Measurements from ENCODE around the gene PLCH1.

PLCH1 gene

DNA sequence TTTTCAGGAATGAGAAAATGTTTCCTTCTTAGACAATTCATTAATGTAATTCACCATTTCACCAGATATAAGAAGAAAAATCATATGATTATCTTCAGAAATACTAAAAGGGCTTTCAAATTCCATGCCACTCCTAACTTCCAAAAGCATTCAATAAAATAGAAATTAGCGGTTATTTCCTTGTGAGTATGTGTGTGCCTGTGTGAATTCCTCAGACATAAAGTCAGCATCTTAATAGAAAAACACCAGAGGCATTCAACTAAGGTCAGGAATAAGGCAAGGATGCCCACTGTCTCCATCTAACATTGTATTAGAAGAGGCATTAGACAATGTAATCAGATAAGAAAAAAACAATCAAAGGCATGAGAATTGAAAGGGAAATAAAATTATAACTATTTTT, 88.4 kb downstream of the PLCH1 start:
- DNase-seq (ENCODE audit: extremely low spot score): no peak
- ChIA-PET POLR2A (no interaction called here), CTCF (interaction anchor here (0.6 kb wide), 1 partner anchor 292 kb away, joined by 3 read pairs; no protein-coding TSS in a partner anchor)
- no peak for TF ChIP-seq L3MBTL2 (conservative IDR thresholded peaks at IDR 0.05)
- TF ChIP-seq FOXK2 (IDR thresholded peaks at IDR 0.05): no peak
- TF ChIP-seq FOXM1 (IDR thresholded peaks at IDR 0.05; ENCODE audit: borderline replicate concordance): no peak
- no peak for TF ChIP-seq TARDBP (IDR thresholded peaks at IDR 0.05)
- TF ChIP-seq SUZ12 (IDR thresholded peaks at IDR 0.05): no peak
- TF ChIP-seq ZNF384 (IDR thresholded peaks at IDR 0.05): no peak
- TF ChIP-seq HDGF (IDR thresholded peaks at IDR 0.05; ENCODE audit: borderline replicate concordance): no peak
- no peak for TF ChIP-seq LEF1 (IDR thresholded peaks at IDR 0.05; ENCODE audit: borderline replicate concordance)
- TF ChIP-seq FOXA1 (IDR thresholded peaks at IDR 0.05): no peak
- TF ChIP-seq, protein P1, sequence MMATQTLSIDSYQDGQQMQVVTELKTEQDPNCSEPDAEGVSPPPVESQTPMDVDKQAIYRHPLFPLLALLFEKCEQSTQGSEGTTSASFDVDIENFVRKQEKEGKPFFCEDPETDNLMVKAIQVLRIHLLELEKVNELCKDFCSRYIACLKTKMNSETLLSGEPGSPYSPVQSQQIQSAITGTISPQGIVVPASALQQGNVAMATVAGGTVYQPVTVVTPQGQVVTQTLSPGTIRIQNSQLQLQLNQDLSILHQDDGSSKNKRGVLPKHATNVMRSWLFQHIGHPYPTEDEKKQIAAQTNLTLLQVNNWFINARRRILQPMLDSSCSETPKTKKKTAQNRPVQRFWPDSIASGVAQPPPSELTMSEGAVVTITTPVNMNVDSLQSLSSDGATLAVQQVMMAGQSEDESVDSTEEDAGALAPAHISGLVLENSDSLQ (IDR thresholded peaks at IDR 0.05): no peak
- no peak for TF ChIP-seq SP1 (IDR thresholded peaks at IDR 0.05)
- no peak for TF ChIP-seq NFRKB (IDR thresholded peaks at IDR 0.05)
- no peak for TF ChIP-seq ELF4 (IDR thresholded peaks at IDR 0.05)

DNA sequence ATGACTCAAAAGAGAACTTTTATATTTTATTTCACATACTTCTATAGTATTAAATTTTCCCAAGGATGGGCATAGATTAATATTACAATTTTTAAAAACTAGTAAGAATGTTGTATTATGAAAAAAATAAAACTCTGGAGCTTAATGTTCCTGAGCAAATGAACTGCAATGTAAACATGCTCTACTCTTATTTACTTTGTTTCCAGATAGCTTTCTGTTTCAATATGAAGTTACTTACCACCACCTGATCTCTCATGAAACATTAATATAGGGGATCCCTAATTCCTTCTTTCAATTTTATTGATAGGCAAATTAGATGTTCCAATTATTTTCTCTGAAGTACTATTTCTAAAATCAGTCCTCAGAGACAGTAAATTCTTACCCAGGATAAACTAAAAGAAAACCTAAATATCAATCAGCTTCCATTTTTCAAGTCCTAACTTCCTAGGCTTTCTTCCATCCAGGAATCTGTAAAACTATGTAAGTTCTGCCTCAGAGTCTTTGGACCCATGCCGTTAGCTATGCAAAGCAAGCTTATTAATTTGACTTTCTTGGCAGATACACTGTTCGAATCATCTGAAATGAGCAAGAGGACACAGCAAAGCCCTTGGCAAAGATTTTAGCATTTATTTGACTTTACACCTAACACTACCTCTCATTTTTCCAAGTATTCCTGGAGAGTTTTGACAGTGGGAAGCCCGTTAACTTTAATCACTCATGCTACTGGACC, 93.2 kb downstream of the PLCH1 start:
- TF ChIP-seq ELF4 (IDR thresholded peaks at IDR 0.05): no peak
- no peak for TF ChIP-seq ARNT (IDR thresholded peaks at IDR 0.05)
- TF ChIP-seq ZNF384 (IDR thresholded peaks at IDR 0.05): no peak
- TF ChIP-seq LEF1 (IDR thresholded peaks at IDR 0.05; ENCODE audit: borderline replicate concordance): no peak
- TF ChIP-seq SUZ12 (IDR thresholded peaks at IDR 0.05): no peak
- TF ChIP-seq, protein P1 (IDR thresholded peaks at IDR 0.05): no peak
- no peak for TF ChIP-seq HDGF (IDR thresholded peaks at IDR 0.05; ENCODE audit: borderline replicate concordance)
- TF ChIP-seq TARDBP (IDR thresholded peaks at IDR 0.05): no peak
- no peak for TF ChIP-seq CTBP1 (IDR thresholded peaks at IDR 0.05; ENCODE audit: borderline replicate concordance)
- no peak for TF ChIP-seq L3MBTL2 (conservative IDR thresholded peaks at IDR 0.05)
- TF ChIP-seq FOXA1 (IDR thresholded peaks at IDR 0.05): no peak
- no peak for TF ChIP-seq FOXK2 (IDR thresholded peaks at IDR 0.05)
- TF ChIP-seq FOXM1 (IDR thresholded peaks at IDR 0.05; ENCODE audit: borderline replicate concordance): no peak
- no peak for TF ChIP-seq SP1 (IDR thresholded peaks at IDR 0.05)
- no peak for TF ChIP-seq BHLHE40 (IDR thresholded peaks at IDR 0.05; ENCODE audit: borderline replicate concordance)
- ChIA-PET POLR2A (no interaction called here), CTCF (interaction anchor here (0.6 kb wide), 1 partner anchor 1495 kb away, joined by 3 read pairs; no protein-coding TSS in a partner anchor)
- DNase-seq (ENCODE audit: extremely low spot score): no peak

DNA sequence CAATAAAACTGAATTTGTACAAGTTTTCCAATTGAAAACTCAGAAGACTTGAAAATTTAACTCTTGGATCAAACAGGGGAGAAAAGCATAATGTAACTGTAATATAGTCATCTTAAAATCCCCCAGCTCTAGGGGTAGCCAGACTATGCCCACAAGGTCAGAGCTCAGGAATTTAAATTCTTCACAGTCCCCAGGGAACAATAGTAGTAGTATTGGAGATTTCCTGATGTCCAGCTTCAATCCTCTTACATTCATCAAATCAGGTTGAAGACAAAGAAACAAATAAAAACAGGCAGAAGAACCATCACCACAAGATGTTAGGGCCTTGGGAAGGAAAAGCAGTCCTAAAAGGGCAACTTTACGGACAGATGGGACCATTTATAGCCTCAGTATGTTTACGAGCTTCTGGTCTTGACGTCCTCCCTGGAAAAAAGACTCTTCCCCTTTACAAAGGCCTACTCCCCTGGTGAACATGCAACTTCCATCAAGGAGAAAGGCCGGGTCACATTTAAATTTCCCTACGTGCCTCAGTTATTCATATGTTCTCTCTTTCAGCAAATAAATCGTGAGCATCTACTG, 96.8 kb downstream of the PLCH1 start:
- POLR2A ChIA-PET: no interaction called here
- TF ChIP-seq ZNF384 (IDR thresholded peaks at IDR 0.05) (no peak), SP1 (IDR thresholded peaks at IDR 0.05) (no peak), NFRKB (IDR thresholded peaks at IDR 0.05) (no peak), FOXK2 (IDR thresholded peaks at IDR 0.05) (no peak)
- CTCF ChIA-PET: no interaction called here
- DNase-seq (ENCODE audit: extremely low spot score): no peak

DNA sequence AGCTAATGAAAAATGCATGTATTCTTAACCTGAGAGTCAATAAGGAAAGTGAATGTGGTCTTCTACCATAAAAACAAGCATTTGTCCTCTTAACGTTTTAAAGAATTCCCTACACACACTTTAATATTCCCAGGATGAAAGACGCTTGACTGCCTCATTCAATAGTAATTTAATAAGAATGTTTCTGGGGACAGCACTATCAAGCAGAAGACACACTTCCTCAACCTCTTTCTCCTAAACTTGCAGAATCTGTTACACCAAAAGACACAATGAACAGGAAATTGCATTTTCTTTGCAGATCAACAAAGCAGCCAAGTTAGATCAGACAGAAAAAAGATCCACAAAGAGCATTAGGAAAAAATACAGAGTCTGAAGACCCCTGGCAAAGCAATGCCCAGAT, 97.7 kb downstream of the PLCH1 start:
- CTCF ChIA-PET: no interaction called here
- no peak for DNase-seq (ENCODE audit: extremely low spot score)
- POLR2A ChIA-PET: no interaction called here

DNA sequence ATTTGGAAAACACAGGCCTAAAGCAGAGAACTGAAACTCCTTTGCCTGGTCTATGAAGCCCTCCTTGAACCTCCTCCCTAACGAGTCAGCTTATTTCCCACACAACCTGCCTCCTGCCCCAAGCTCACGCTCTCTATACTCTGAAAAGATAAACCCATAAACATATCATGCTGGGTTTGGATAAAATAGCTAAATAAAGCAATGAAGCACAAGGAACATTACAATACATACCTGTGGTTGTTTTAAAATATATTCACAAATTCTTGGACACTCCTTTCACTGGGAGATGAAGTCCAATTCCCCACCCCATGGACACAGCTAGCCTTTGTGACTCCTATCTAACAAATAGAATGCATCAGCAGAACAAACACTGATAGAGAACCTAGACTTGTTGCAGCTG, 98.2 kb downstream of the PLCH1 start:
- CTCF ChIA-PET: no interaction called here
- no peak for DNase-seq (ENCODE audit: extremely low spot score)
- TF ChIP-seq TARDBP (IDR thresholded peaks at IDR 0.05) (no peak), HDGF (IDR thresholded peaks at IDR 0.05; ENCODE audit: borderline replicate concordance) (no peak), SP1 (IDR thresholded peaks at IDR 0.05) (no peak), FOXK2 (IDR thresholded peaks at IDR 0.05) (no peak), FOXA1 (IDR thresholded peaks at IDR 0.05) (no peak), ELF4 (IDR thresholded peaks at IDR 0.05) (no peak), FOXM1 (IDR thresholded peaks at IDR 0.05; ENCODE audit: borderline replicate concordance) (no peak), SUZ12 (IDR thresholded peaks at IDR 0.05) (no peak), ARNT (IDR thresholded peaks at IDR 0.05) (no peak), ZNF384 (IDR thresholded peaks at IDR 0.05) (no peak), L3MBTL2 (conservative IDR thresholded peaks at IDR 0.05) (no peak), CTBP1 (IDR thresholded peaks at IDR 0.05; ENCODE audit: borderline replicate concordance) (no peak), BHLHE40 (IDR thresholded peaks at IDR 0.05; ENCODE audit: borderline replicate concordance) (no peak), NFRKB (IDR thresholded peaks at IDR 0.05) (no peak)
- TF ChIP-seq, protein P1 (IDR thresholded peaks at IDR 0.05): no peak
- POLR2A ChIA-PET: no interaction called here

More for the DNA sequence above, 97.7 kb downstream of the PLCH1 start:
- TF ChIP-seq SUZ12 (IDR thresholded peaks at IDR 0.05) (no peak), FOXK2 (IDR thresholded peaks at IDR 0.05) (no peak), BHLHE40 (IDR thresholded peaks at IDR 0.05; ENCODE audit: borderline replicate concordance) (no peak), FOXA1 (IDR thresholded peaks at IDR 0.05) (no peak), NFRKB (IDR thresholded peaks at IDR 0.05) (no peak), ARNT (IDR thresholded peaks at IDR 0.05) (no peak)
- TF ChIP-seq, protein P1 (IDR thresholded peaks at IDR 0.05): no peak
